Left ventricle myocardium inferior (tissue), 1 donor: ENCODE data around the gene JPT2. TPM values are rescaled to one million over a fixed set of nuclear protein-coding genes. Genes with fewer than 3 reads are reported as not detected.
"Not testable (repeated sequence)": the region's sequence is repeated elsewhere in the genome, so short reads cannot be mapped to it uniquely, and the experiment has no call there.

Experiments used
- DNase-seq: peaks from one replicate; pipeline ENCODE4 v3.0.0-alpha.2; 2020
- H3K27ac ChIP-seq: fragments of 200-600 bp; replicated peaks from 2 replicates; pipeline ENCODE4 v1.8.0; 2021
- H3K27me3 ChIP-seq: fragments of 200-600 bp; 2 replicates; pipeline ENCODE4 v1.8.0; 2021; ENCODE audit warnings: low read depth
- H3K36me3 ChIP-seq: fragments of 200-600 bp; 2 replicates; pipeline ENCODE4 v1.8.0; 2021
- H3K4me1 ChIP-seq: fragments of 200-600 bp; 2 replicates; pipeline ENCODE4 v1.8.0; 2021
- H3K4me3 ChIP-seq: fragments of 200-600 bp; 2 replicates; pipeline ENCODE4 v1.8.0; 2021; ENCODE audit warnings: mild to moderate bottlenecking, moderate library complexity
- H3K9me3 ChIP-seq: fragments of 200-600 bp; replicated peaks from 2 replicates; pipeline ENCODE4 v1.8.0; 2021
- intact Hi-C: fragments of 100-400 bp; cut with micrococcal nuclease; formaldehyde crosslinking; loops from one replicate; pipeline ENCODE4 v1.11.0; 2022
- total RNA-seq: library from RNA; stranded (reverse); fragmentation: NEBNext Ultra II Directional; extraction: Animal tissue kit (Norgen Biotek cat#: 25700); gene quantifications from one replicate; pipeline ENCODE4 v1.2.1, GENCODE V29; 2021
- TF ChIP-seq, protein P1 (sequence below): fragments of 200-600 bp; IDR thresholded peaks from 2 replicates; pipeline ENCODE4 v1.8.0; 2021; ENCODE audit warnings: antibody characterized with exemption, mild to moderate bottlenecking, borderline replicate concordance
- donor health status: DM: no; HTN: yes; CAD: no; lungs with severe emphysema.

Gene JPT2
- total RNA-seq, 1 donor from 2014 or later, result 30.6 TPM

DNA sequence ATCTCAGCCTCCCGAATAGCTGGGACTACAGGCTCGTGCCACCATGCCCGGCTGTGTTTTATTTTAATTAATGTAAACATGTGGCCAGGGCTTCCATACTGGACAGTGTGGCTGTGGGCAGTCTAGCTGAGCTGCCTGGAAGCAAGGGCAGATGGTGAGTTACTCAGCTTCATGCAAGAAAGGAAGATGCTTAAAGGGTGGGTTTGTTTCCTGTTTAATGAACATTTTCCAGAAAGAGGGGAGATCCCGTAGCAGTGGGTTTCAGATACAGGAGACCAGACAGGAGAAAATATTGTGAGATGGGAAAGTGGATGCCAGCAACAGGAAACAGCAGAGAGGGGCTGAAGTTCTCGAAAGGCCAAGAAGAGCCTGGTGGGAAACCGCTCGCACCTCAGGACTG lies 35.3 kb downstream of the JPT2 start:
- Histone ChIP-seq H3K9me3 (no peaks in the 10 kb centered on the region), H3K4me3 (no peak overlapping the region), H3K36me3 (no peaks in the 10 kb centered on the region), H3K4me1 (peaks cover 68% of the 10 kb centered on the region), H3K27ac (peak overlapping the region; percentile 15), H3K27me3 (no peaks in the 10 kb centered on the region)
- DNase-seq, result no peak
- TF ChIP-seq, protein P1, sequence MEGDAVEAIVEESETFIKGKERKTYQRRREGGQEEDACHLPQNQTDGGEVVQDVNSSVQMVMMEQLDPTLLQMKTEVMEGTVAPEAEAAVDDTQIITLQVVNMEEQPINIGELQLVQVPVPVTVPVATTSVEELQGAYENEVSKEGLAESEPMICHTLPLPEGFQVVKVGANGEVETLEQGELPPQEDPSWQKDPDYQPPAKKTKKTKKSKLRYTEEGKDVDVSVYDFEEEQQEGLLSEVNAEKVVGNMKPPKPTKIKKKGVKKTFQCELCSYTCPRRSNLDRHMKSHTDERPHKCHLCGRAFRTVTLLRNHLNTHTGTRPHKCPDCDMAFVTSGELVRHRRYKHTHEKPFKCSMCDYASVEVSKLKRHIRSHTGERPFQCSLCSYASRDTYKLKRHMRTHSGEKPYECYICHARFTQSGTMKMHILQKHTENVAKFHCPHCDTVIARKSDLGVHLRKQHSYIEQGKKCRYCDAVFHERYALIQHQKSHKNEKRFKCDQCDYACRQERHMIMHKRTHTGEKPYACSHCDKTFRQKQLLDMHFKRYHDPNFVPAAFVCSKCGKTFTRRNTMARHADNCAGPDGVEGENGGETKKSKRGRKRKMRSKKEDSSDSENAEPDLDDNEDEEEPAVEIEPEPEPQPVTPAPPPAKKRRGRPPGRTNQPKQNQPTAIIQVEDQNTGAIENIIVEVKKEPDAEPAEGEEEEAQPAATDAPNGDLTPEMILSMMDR, result no peak
- intact Hi-C loops, result no loop called here

DNA sequence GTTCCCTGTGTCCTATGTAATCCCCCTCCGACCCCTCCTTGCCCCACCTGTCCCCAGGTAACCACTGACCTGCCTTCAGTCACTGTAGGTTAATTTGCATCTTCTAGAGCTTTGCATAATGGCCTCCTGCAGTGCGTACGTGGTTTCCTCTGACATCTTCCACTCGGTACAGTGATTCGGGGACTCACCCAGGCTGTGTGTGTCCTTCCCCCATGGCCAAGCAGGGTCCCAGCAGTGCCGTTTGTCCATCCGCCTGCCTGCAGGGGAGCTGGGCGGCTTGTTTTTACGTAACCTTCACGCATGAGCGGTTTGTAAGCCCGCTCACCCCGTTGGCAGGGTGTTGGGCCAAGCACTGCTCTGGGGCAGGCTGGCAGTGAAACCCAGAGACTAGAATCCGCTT lies 35.9 kb downstream of the JPT2 start:
- TF ChIP-seq, protein P1, result no peak
- H3K4me1 ChIP-seq, result peaks cover 68% of the 10 kb centered on the region
- no peaks in the 10 kb centered on the region for H3K27me3 ChIP-seq
- H3K4me3 ChIP-seq, result no peak overlapping the region
- no peaks in the 10 kb centered on the region for H3K36me3 ChIP-seq
- DNase-seq, result no peak
- intact Hi-C loops, result no loop called here
- H3K9me3 ChIP-seq, result no peaks in the 10 kb centered on the region
- H3K27ac ChIP-seq, result no peak overlapping the region

DNA sequence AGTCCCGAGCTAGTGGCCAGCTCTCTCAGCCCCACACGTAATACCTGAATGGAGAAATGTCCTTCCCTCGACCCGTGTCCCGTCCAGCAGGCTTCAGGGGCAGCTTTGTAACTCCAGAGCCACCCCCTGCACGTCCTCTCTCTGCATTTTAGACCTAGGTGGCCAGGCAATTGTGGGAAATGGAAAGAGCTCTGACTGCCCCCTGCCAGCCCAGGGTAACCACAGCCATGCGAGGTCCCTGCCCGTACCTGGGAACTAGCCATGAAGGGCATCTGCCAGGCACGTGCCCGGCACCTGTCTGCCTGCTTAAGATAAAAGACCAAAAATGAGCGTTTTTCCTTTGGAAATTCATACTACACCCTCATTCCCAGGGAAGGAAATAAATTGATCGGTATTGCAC lies 37.1 kb downstream of the JPT2 start:
- Histone ChIP-seq H3K27me3 (no peaks in the 10 kb centered on the region), H3K36me3 (no peaks in the 10 kb centered on the region), H3K4me1 (peaks cover 67% of the 10 kb centered on the region), H3K9me3 (no peaks in the 10 kb centered on the region), H3K27ac (no peak overlapping the region), H3K4me3 (no peak overlapping the region)
- no peak for DNase-seq
- TF ChIP-seq, protein P1, result no peak
- intact Hi-C loops, result no loop called here

- DNase-seq, H3K27me3 ChIP-seq, H3K4me3 ChIP-seq, intact Hi-C loops, H3K36me3 ChIP-seq, H3K9me3 ChIP-seq: not testable (repeated sequence)
- Histone ChIP-seq H3K27ac (peak overlapping the region; percentile 10), H3K4me1 (peaks cover 63% of the 10 kb centered on the region)
These were observed 40.2 kb downstream of the JPT2 start for GRCh38 chr16:1718236-1718635.

DNA sequence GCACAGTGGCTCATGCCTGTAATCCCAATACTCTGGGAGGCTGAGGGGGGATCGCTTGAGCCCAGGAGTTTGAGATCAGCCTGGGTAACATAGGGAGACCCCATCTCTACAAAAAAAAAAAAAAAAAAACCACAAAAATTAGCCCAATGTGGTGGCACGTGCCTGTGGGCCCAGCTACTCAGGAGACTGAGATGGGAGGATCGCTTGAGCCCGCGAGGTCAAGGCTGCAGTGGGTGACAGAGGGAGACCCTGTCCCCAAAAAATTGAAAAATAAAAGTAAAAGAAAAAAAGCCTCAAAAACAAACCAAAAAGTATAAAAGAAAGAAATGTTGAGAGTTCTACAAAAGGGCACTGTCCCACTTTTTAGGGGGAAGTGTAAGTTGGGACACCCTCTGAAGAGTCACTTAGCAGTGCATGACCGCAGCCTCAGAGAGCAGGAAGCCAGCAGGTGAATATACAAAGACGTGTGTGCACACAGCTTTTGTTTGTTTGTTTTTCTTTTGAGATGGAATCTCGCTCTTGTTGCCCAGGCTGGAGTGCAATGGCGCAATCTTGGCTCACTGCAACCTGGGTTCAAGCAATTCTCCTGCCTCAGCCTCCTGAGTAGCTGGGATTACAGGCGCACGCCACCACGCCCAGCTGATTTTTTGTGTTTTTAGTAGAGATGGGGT lies 41.6 kb downstream of the JPT2 start:
- DNase-seq, H3K36me3 ChIP-seq, H3K4me3 ChIP-seq, H3K9me3 ChIP-seq, intact Hi-C loops, H3K27me3 ChIP-seq: not testable (repeated sequence)
- H3K27ac ChIP-seq, result peak overlapping the region; percentile 67
- H3K4me1 ChIP-seq, result peaks cover 62% of the 10 kb centered on the region

- intact Hi-C loops, result no loop called here
- no peaks in the 10 kb centered on the region for H3K9me3 ChIP-seq
- peak overlapping the region; percentile 67 for H3K27ac ChIP-seq
- no peak overlapping the region for H3K4me3 ChIP-seq
- H3K36me3 ChIP-seq, result peaks cover 20% of the 10 kb centered on the region
- no peaks in the 10 kb centered on the region for H3K27me3 ChIP-seq
- H3K4me1 ChIP-seq, result peaks cover 57% of the 10 kb centered on the region
- TF ChIP-seq, protein P1, result no peak
- DNase-seq, result no peak
These were observed 43.3 kb downstream of the JPT2 start for GRCh38 chr16:1721372-1721771.
